ENCODE data around the gene CARS1.

Gene CARS1

DNA sequence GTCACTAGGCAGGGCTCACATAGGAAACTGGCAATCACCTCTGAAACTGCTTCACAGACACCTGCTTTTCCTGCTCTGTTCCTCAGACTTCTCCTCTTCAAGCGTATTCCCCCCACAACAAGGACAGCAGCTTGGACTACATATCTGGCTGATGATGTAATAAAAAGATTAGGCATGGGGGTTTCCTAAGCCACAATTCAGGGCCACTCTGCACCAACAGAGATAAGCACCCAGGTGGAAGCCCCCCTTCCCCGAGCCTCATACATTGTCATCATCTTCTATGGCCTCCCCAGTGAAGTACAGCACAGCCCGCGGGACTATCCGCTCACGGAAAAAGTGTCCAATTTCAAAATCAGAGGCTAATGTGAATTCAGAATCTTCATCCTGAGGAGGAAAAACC, 103.0 kb downstream of the CARS1 start:
- no peak overlapping the region for H3K4me3 ChIP-seq (ENCODE audit: low read length)
- TF ChIP-seq ZNF274 (IDR thresholded peaks at IDR 0.05; ENCODE audit: low read depth, low read length) = no peak

GRCh38 chr11:2952290-2952689, 104.9 kb downstream of the CARS1 start:
- TF ChIP-seq ZNF274 (IDR thresholded peaks at IDR 0.05; ENCODE audit: low read depth, low read length) = no peak

GRCh38 chr11:2951231-2952110, 105.8 kb downstream of the CARS1 start:
- TF ChIP-seq ZNF274 (IDR thresholded peaks at IDR 0.05; ENCODE audit: low read depth, low read length) = no peak
- no peak overlapping the region for H3K4me3 ChIP-seq (ENCODE audit: low read length)

More at GRCh38 chr11:2952290-2952689, 104.9 kb downstream of the CARS1 start:
- H3K4me3 ChIP-seq (ENCODE audit: low read length) = no peak overlapping the region
